LHCN-M2 (cell line): ENCODE results near the gene HIVEP1. TPM values are rescaled to one million over a fixed set of nuclear protein-coding genes. Genes with fewer than 3 reads are reported as not detected.

Source experiments
- DNase-seq: peaks from one replicate; pipeline ENCODE4 v3.0.0-alpha.2; 2012; ENCODE audit warnings: low read depth
- total RNA-seq: library from RNA; depleted of rRNA; stranded (reverse); fragments of >200 nt; gene quantifications from 2 replicates; pipeline ENCODE4 v1.2.3, GENCODE V29; 2014; rRNA removed

HIVEP1 gene
- total RNA-seq, 1 experiment from 2014 or later = 8.2 TPM

- peak; percentile 34 for DNase-seq
Measured at GRCh38 chr6:12182676-12183075, 170.6 kb downstream of the HIVEP1 start.

- no peak for DNase-seq
Measured at GRCh38 chr6:12185081-12185673, 173.1 kb downstream of the HIVEP1 start.

- no peak for DNase-seq
Measured at GRCh38 chr6:12186528-12186927, 174.4 kb downstream of the HIVEP1 start.

GRCh38 chr6:12189150-12189549 is 177.0 kb downstream of the HIVEP1 start:
- no peak for DNase-seq

- no peak for DNase-seq
Measured at GRCh38 chr6:12189661-12190060, 177.5 kb downstream of the HIVEP1 start.

- DNase-seq = no peak
Measured at GRCh38 chr6:12190252-12190651, 178.1 kb downstream of the HIVEP1 start.

- DNase-seq = peak; percentile 52
Measured at GRCh38 chr6:12196326-12196936, 184.3 kb downstream of the HIVEP1 start.

GRCh38 chr6:12198851-12199250 is 186.7 kb downstream of the HIVEP1 start:
- DNase-seq = no peak

- no peak for DNase-seq
Measured at GRCh38 chr6:12200015-12200564, 188.0 kb downstream of the HIVEP1 start.

GRCh38 chr6:12200761-12201160 is 188.6 kb downstream of the HIVEP1 start:
- DNase-seq = no peak

- DNase-seq = no peak
Measured at GRCh38 chr6:12203001-12203400, 190.9 kb downstream of the HIVEP1 start.

GRCh38 chr6:12208190-12208589 is 196.1 kb downstream of the HIVEP1 start:
- peak; percentile 50 for DNase-seq

- DNase-seq = no peak
Measured at GRCh38 chr6:12208673-12209072, 196.6 kb downstream of the HIVEP1 start.

Other genes starting within 250 kb of the HIVEP1 start
- gene ADTRP, start 233.5 kb upstream of the HIVEP1 start, total RNA-seq = 0.64 and 2.2 TPM in 2 replicates